ENCODE results near the gene TRRAP. TPM values are rescaled to one million over a fixed set of nuclear protein-coding genes. Genes with fewer than 3 reads are reported as not detected.
A peak's percentile ranks its signal among the peaks of the same experiment; 100 is the strongest.

Gene TRRAP
- 10 to 100 TPM; 26.3 to 27.2 TPM for total RNA-seq
- polyA plus RNA-seq (ENCODE audit: insufficient read length in 2 of 2) = 10 to 100 TPM; 33.6 to 35.3 TPM
- long read RNA-seq, donor 1, partial matches to known transcripts = 14 of 14 reads
- long read RNA-seq, donor 1, other reads (novel, unspliced or antisense) = 0 of 14 reads
- long read RNA-seq, donor 2, partial matches to known transcripts = 7 of 7 reads
- long read RNA-seq, donor 2, other reads (novel, unspliced or antisense) = 0 of 7 reads
- long read RNA-seq, donor 3 = 0 reads
- long read RNA-seq, donor 4 = 0 reads

GRCh38 chr7:98878365-98879197 is at the start of gene TRRAP:
Gene TRRAP (plus strand): TSS chr7:98878532. CDS start chr7:98881151, 2,619 bp downstream.
- H3K4me1 ChIP-seq (ENCODE audit: control insufficient read depth, insufficient read depth, low read length) = peaks cover 20% of the 10 kb centered on the region
- H3K27ac ChIP-seq (ENCODE audit: low read depth, low read length) = peak within 1 kb of the TSS; percentile 67
- H3K4me3 ChIP-seq (ENCODE audit: low read depth, low read length) = peak within 1 kb of the TSS; percentile 86
- H3K36me3 ChIP-seq (ENCODE audit: control insufficient read depth, insufficient read depth, low read length) = peaks cover 15% of the 10 kb centered on the region
- peak in 4 of 6 donors; percentile 41 to 90 (median 73) for DNase-seq (ENCODE audit: low read depth in 4 of 6, low spot score in 6 of 6)
- no peaks in the 10 kb centered on the region for H3K9me3 ChIP-seq (ENCODE audit: control insufficient read depth, insufficient read depth, low read length)
- WGBS (ENCODE audit: insufficient coverage) = under 1% methylated on average over 113 of the region's 113 CpGs
- H3K27me3 ChIP-seq (ENCODE audit: control insufficient read depth, insufficient read depth, low read length) = no peaks in the 10 kb centered on the region

DNA sequence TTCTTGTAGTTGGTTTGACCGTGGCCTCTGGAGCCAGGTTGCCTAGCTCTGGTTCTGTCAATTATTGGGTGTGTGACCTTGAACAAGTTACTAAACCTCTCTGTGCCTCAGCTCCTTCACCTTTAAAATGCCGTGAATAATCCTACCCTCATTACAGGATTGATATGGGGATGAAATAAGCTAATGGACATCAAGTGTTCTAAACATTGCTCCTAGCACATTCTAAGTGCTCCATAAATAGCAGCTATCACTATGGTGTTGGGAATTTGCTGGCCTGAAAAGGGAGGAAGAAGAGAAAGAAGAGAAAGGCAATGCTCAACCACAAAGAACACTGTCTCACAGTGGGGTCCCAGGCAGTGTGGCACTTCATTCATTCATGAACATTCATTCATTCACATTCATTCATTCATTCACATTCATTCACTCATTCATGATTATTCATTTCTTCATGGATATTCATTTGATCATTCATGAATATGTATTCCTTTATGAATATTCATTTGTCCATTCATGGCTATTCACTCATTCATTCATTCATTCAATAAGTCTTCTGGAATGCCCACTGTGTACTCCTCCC is 47.3 kb upstream of the TRRAP start:
- Histone ChIP-seq H3K27ac (ENCODE audit: low read depth, low read length) (no peak overlapping the region), H3K9me3 (ENCODE audit: control insufficient read depth, insufficient read depth, low read length) (no peaks in the 10 kb centered on the region), H3K4me3 (ENCODE audit: low read depth, low read length) (no peak overlapping the region), H3K27me3 (ENCODE audit: control insufficient read depth, insufficient read depth, low read length) (no peaks in the 10 kb centered on the region), H3K4me1 (ENCODE audit: control insufficient read depth, insufficient read depth, low read length) (peaks cover 16% of the 10 kb centered on the region), H3K36me3 (ENCODE audit: control insufficient read depth, insufficient read depth, low read length) (no peaks in the 10 kb centered on the region)
- DNase-seq (ENCODE audit: low read depth in 4 of 6, low spot score in 6 of 6) = no peak
- 100% methylated on average over 1 of the region's 2 CpGs for WGBS (ENCODE audit: insufficient coverage)

DNA sequence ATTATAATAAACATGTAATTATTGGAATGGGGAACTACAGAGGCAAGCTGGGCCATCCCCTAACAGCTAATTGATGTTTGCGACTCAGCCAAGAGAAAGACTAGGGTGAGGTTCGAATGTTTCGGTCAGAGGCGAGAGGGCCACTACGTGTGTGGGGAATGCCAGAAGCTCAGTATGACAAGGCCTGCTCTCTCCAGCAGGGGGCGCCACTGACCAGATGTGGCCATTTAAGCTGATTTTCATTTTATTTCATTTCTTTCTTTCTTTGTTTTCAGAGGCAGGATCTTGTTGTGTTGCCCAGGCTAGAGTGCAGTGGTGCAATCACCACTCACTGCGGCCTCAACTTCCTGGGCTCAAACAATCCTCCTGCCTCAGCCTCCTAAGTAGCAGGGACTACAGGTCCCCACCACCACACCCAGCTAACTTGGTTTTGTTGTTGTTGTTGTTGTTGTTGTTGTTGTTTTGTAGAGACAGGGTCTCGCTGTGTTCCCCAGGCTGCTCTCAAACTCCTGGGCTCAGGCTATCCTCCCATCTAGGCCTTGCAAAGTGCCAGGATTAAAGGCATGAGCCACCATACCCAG is 46.6 kb upstream of the TRRAP start:
- no peak for DNase-seq (ENCODE audit: low read depth in 4 of 6, low spot score in 6 of 6)
- WGBS (ENCODE audit: insufficient coverage) = 68% methylated on average over 6 of the region's 8 CpGs
- H3K4me1 ChIP-seq (ENCODE audit: control insufficient read depth, insufficient read depth, low read length) = peaks cover 9% of the 10 kb centered on the region
- H3K27ac ChIP-seq (ENCODE audit: low read depth, low read length) = no peak overlapping the region
- no peaks in the 10 kb centered on the region for H3K27me3 ChIP-seq (ENCODE audit: control insufficient read depth, insufficient read depth, low read length)
- no peak overlapping the region for H3K4me3 ChIP-seq (ENCODE audit: low read depth, low read length)
- no peaks in the 10 kb centered on the region for H3K36me3 ChIP-seq (ENCODE audit: control insufficient read depth, insufficient read depth, low read length)
- no peaks in the 10 kb centered on the region for H3K9me3 ChIP-seq (ENCODE audit: control insufficient read depth, insufficient read depth, low read length)

GRCh38 chr7:98833022-98833421 is 45.3 kb upstream of the TRRAP start:
- H3K9me3 ChIP-seq (ENCODE audit: control insufficient read depth, insufficient read depth, low read length) = no peaks in the 10 kb centered on the region
- no peaks in the 10 kb centered on the region for H3K36me3 ChIP-seq (ENCODE audit: control insufficient read depth, insufficient read depth, low read length)
- DNase-seq (ENCODE audit: low read depth in 4 of 6, low spot score in 6 of 6) = no peak
- no peak overlapping the region for H3K4me3 ChIP-seq (ENCODE audit: low read depth, low read length)
- no peaks in the 10 kb centered on the region for H3K4me1 ChIP-seq (ENCODE audit: control insufficient read depth, insufficient read depth, low read length)
- no peaks in the 10 kb centered on the region for H3K27me3 ChIP-seq (ENCODE audit: control insufficient read depth, insufficient read depth, low read length)
- H3K27ac ChIP-seq (ENCODE audit: low read depth, low read length) = no peak overlapping the region
- WGBS (ENCODE audit: insufficient coverage) = 81% methylated on average over 2 of the region's 2 CpGs

GRCh38 chr7:98834949-98835348 is 43.4 kb upstream of the TRRAP start:
- DNase-seq (ENCODE audit: low read depth in 4 of 6, low spot score in 6 of 6) = no peak
- Histone ChIP-seq H3K36me3 (ENCODE audit: control insufficient read depth, insufficient read depth, low read length) (no peaks in the 10 kb centered on the region), H3K27me3 (ENCODE audit: control insufficient read depth, insufficient read depth, low read length) (no peaks in the 10 kb centered on the region), H3K4me3 (ENCODE audit: low read depth, low read length) (no peak overlapping the region), H3K27ac (ENCODE audit: low read depth, low read length) (no peak overlapping the region), H3K9me3 (ENCODE audit: control insufficient read depth, insufficient read depth, low read length) (no peaks in the 10 kb centered on the region), H3K4me1 (ENCODE audit: control insufficient read depth, insufficient read depth, low read length) (no peaks in the 10 kb centered on the region)
- 93% methylated on average over 4 of the region's 8 CpGs for WGBS (ENCODE audit: insufficient coverage)

- peak in 2 of 6 donors; percentile 57 to 87 for DNase-seq (ENCODE audit: low read depth in 4 of 6, low spot score in 6 of 6)
- Histone ChIP-seq H3K27me3 (ENCODE audit: control insufficient read depth, insufficient read depth, low read length) (no peaks in the 10 kb centered on the region), H3K4me3 (ENCODE audit: low read depth, low read length) (no peak overlapping the region), H3K36me3 (ENCODE audit: control insufficient read depth, insufficient read depth, low read length) (no peaks in the 10 kb centered on the region), H3K4me1 (ENCODE audit: control insufficient read depth, insufficient read depth, low read length) (peaks cover 4% of the 10 kb centered on the region), H3K27ac (ENCODE audit: low read depth, low read length) (no peak overlapping the region), H3K9me3 (ENCODE audit: control insufficient read depth, insufficient read depth, low read length) (no peaks in the 10 kb centered on the region)
- 16% methylated on average over 6 of the region's 10 CpGs for WGBS (ENCODE audit: insufficient coverage)
Observed at GRCh38 chr7:98836811-98837629, 41.3 kb upstream of the TRRAP start.

- DNase-seq (ENCODE audit: low read depth in 4 of 6, low spot score in 6 of 6) = no peak
- Histone ChIP-seq H3K27ac (ENCODE audit: low read depth, low read length) (no peak overlapping the region), H3K27me3 (ENCODE audit: control insufficient read depth, insufficient read depth, low read length) (no peaks in the 10 kb centered on the region), H3K4me3 (ENCODE audit: low read depth, low read length) (no peak overlapping the region), H3K9me3 (ENCODE audit: control insufficient read depth, insufficient read depth, low read length) (no peaks in the 10 kb centered on the region), H3K36me3 (ENCODE audit: control insufficient read depth, insufficient read depth, low read length) (no peaks in the 10 kb centered on the region), H3K4me1 (ENCODE audit: control insufficient read depth, insufficient read depth, low read length) (peaks cover 4% of the 10 kb centered on the region)
- 18% methylated on average over 2 of the region's 5 CpGs for WGBS (ENCODE audit: insufficient coverage)
Observed at GRCh38 chr7:98837630-98837972, 40.7 kb upstream of the TRRAP start.

DNA sequence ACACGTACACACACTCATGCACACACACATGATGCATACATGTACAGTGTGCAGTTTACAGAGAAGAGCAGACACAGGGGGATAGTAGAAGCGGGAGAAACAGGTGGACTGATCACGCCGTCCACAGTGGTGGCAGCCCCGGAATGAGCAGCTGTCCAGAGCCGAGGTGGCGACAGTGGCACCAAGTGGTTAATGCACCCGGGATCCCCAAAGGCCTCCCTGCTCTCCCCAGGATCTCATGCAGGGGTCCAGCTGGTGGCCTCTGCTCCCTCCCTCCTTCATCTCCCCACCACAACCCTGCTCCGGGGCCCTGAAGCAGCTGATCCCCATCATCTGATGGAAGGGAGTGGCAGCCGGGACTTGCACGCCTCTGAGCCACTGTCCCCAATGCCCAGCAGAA is 38.2 kb upstream of the TRRAP start:
- Histone ChIP-seq H3K4me1 (ENCODE audit: control insufficient read depth, insufficient read depth, low read length) (peaks cover 4% of the 10 kb centered on the region), H3K27me3 (ENCODE audit: control insufficient read depth, insufficient read depth, low read length) (no peaks in the 10 kb centered on the region), H3K27ac (ENCODE audit: low read depth, low read length) (no peak overlapping the region), H3K9me3 (ENCODE audit: control insufficient read depth, insufficient read depth, low read length) (no peaks in the 10 kb centered on the region), H3K4me3 (ENCODE audit: low read depth, low read length) (no peak overlapping the region), H3K36me3 (ENCODE audit: control insufficient read depth, insufficient read depth, low read length) (peaks cover 5% of the 10 kb centered on the region)
- no peak for DNase-seq (ENCODE audit: low read depth in 4 of 6, low spot score in 6 of 6)
- WGBS (ENCODE audit: insufficient coverage) = 68% methylated on average over 8 of the region's 11 CpGs

DNA sequence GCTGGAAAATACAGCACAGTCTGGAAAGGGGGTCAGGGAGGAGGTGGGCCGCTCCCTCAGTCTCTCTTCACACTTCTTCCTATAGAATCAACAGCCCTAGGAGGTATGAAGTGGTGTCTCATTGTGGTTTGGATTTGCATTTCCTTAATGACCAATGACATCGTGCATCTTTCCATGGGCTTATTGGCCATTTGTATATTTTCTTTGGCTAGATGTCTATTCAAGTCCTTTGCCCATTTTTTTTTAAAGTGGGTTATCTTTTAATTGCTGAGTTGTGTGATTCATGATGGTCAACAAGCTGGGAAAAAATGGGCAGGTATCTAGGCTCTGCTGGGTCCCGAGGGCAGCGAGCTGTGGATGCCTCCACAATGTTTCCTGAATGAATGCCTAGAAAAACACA is 37.6 kb upstream of the TRRAP start:
- no peaks in the 10 kb centered on the region for H3K9me3 ChIP-seq (ENCODE audit: control insufficient read depth, insufficient read depth, low read length)
- no peak overlapping the region for H3K4me3 ChIP-seq (ENCODE audit: low read depth, low read length)
- no peak overlapping the region for H3K27ac ChIP-seq (ENCODE audit: low read depth, low read length)
- WGBS (ENCODE audit: insufficient coverage) = 52% methylated on average over 2 of the region's 4 CpGs
- no peak for DNase-seq (ENCODE audit: low read depth in 4 of 6, low spot score in 6 of 6)
- peaks cover 8% of the 10 kb centered on the region for H3K36me3 ChIP-seq (ENCODE audit: control insufficient read depth, insufficient read depth, low read length)
- H3K27me3 ChIP-seq (ENCODE audit: control insufficient read depth, insufficient read depth, low read length) = no peaks in the 10 kb centered on the region
- peaks cover 4% of the 10 kb centered on the region for H3K4me1 ChIP-seq (ENCODE audit: control insufficient read depth, insufficient read depth, low read length)
